Endothelial cell of hepatic sinusoid (primary cell): ENCODE data around the gene TXNL4A.

Experiments used
- in situ Hi-C: cut with HindIII; loops from 2 replicates; pipeline ENCODE4 v1.10.0; 2017; ENCODE audit warnings: low sequenced_read_pairs

Gene TXNL4A

GRCh38 chr18:79937103-79937860 lies 51.1 kb downstream of the TXNL4A start:
- in situ Hi-C loops: no loop called here

- in situ Hi-C loops: no loop called here
These were observed 51.7 kb downstream of the TXNL4A start for GRCh38 chr18:79936641-79937040.

- in situ Hi-C loops: no loop called here
These were observed 52.4 kb downstream of the TXNL4A start for GRCh38 chr18:79935925-79936324.

- in situ Hi-C loops: no loop called here
These were observed 52.9 kb downstream of the TXNL4A start for GRCh38 chr18:79935499-79935898.

GRCh38 chr18:79935098-79935480 lies 53.3 kb downstream of the TXNL4A start:
- in situ Hi-C loops: no loop called here

- in situ Hi-C loops: no loop called here
These were observed 53.9 kb downstream of the TXNL4A start for GRCh38 chr18:79934311-79935097.

GRCh38 chr18:79933765-79934164 lies 54.6 kb downstream of the TXNL4A start:
- in situ Hi-C loops: no loop called here

GRCh38 chr18:79932907-79933306 lies 55.5 kb downstream of the TXNL4A start:
- in situ Hi-C loops: no loop called here

GRCh38 chr18:79931475-79931874 lies 56.9 kb downstream of the TXNL4A start:
- in situ Hi-C loops: no loop called here

- in situ Hi-C loops: no loop called here
These were observed 58.2 kb downstream of the TXNL4A start for GRCh38 chr18:79930020-79930642.

- in situ Hi-C loops: loop anchor here (5.0 kb wide), 1 partner anchor 46 kb away; no protein-coding TSS in a partner anchor
These were observed 59.8 kb downstream of the TXNL4A start for GRCh38 chr18:79928563-79928960.

- in situ Hi-C loops: loop anchor here (5.0 kb wide), 1 partner anchor 46 kb away; no protein-coding TSS in a partner anchor
These were observed 60.5 kb downstream of the TXNL4A start for GRCh38 chr18:79927607-79928562.

GRCh38 chr18:79926715-79927606 lies 61.4 kb downstream of the TXNL4A start:
- in situ Hi-C loops: loop anchor here (5.0 kb wide), 1 partner anchor 45 kb away; no protein-coding TSS in a partner anchor

GRCh38 chr18:79926306-79926705 lies 62.1 kb downstream of the TXNL4A start:
- in situ Hi-C loops: loop anchor here (5.0 kb wide), 1 partner anchor 44 kb away; no protein-coding TSS in a partner anchor

GRCh38 chr18:79924814-79925731 lies 63.3 kb downstream of the TXNL4A start:
- in situ Hi-C loops: loop anchor here (5.0 kb wide), 1 partner anchor 43 kb away; no protein-coding TSS in a partner anchor

- in situ Hi-C loops: no loop called here
These were observed 64.3 kb downstream of the TXNL4A start for GRCh38 chr18:79923896-79924585.

GRCh38 chr18:79922971-79923411 lies 65.4 kb downstream of the TXNL4A start:
- in situ Hi-C loops: no loop called here
